ENCODE measurements around the gene DMRT2.
A peak's percentile ranks its signal among the peaks of the same experiment; 100 is the strongest.

DMRT2 gene

GRCh38 chr9:1050125-1050895, at the start of gene DMRT2:
Gene DMRT2, plus strand, starts transcription at chr9:1050357. Its CDS starts 1,257 bp downstream, at chr9:1051614.
- peak; percentile 97 for DNase-seq

- no peak for DNase-seq
Observed at GRCh38 chr9:1001838-1002237, 48.3 kb upstream of the DMRT2 start.

GRCh38 chr9:1002678-1003077, 47.5 kb upstream of the DMRT2 start:
- no peak for DNase-seq

GRCh38 chr9:1005043-1005667, 45.0 kb upstream of the DMRT2 start:
- peak; percentile 25 for DNase-seq

- no peak for DNase-seq
Observed at GRCh38 chr9:1007312-1007711, 42.8 kb upstream of the DMRT2 start.

- DNase-seq, result no peak
Observed at GRCh38 chr9:1008216-1008615, 41.9 kb upstream of the DMRT2 start.

- peak; percentile 77 for DNase-seq
Observed at GRCh38 chr9:1009101-1009707, 41.0 kb upstream of the DMRT2 start.

- DNase-seq, result no peak
Observed at GRCh38 chr9:1013021-1013420, 37.1 kb upstream of the DMRT2 start.

- no peak for DNase-seq
Observed at GRCh38 chr9:1014225-1014624, 35.9 kb upstream of the DMRT2 start.

- DNase-seq, result no peak
Observed at GRCh38 chr9:1014640-1015039, 35.5 kb upstream of the DMRT2 start.

GRCh38 chr9:1018121-1018520, 32.0 kb upstream of the DMRT2 start:
- DNase-seq, result no peak

GRCh38 chr9:1024112-1024511, 26.0 kb upstream of the DMRT2 start:
- DNase-seq, result no peak

GRCh38 chr9:1025131-1025530, 25.0 kb upstream of the DMRT2 start:
- no peak for DNase-seq

GRCh38 chr9:1026219-1026618, 23.9 kb upstream of the DMRT2 start:
- no peak for DNase-seq

- no peak for DNase-seq
Observed at GRCh38 chr9:1028501-1029190, 21.5 kb upstream of the DMRT2 start.

GRCh38 chr9:1031951-1032601, 18.1 kb upstream of the DMRT2 start:
- peak; percentile 8 for DNase-seq

- DNase-seq, result peak; percentile 88
Observed at GRCh38 chr9:1034271-1034670, 15.9 kb upstream of the DMRT2 start.

- DNase-seq, result no peak
Observed at GRCh38 chr9:1039589-1039988, 10.6 kb upstream of the DMRT2 start.

GRCh38 chr9:1042466-1042865, 7.7 kb upstream of the DMRT2 start:
- peak; percentile 23 for DNase-seq

- DNase-seq, result no peak
Observed at GRCh38 chr9:1044643-1045042, 5.5 kb upstream of the DMRT2 start.

- no peak for DNase-seq
Observed at GRCh38 chr9:1046639-1047572, 3.3 kb upstream of the DMRT2 start.

Data from NCI-H1105 treated with DMSO at 0.1 percent for 48 hours (cell line).